Bronchial epithelial cell (primary cell): ENCODE data around the gene C12orf60. TPM values are rescaled to one million over a fixed set of nuclear protein-coding genes. Genes with fewer than 3 reads are reported as not detected.

ENCODE experiments used
- DNase-seq: peaks from one replicate; pipeline ENCODE4 v3.0.0-alpha.2; 2010; ENCODE audit warnings: low read depth
- FAIRE-seq: peaks from 2 replicates; lab custom pipeline; 2011; peaks lifted over from hg19 to GRCh38; lab: Jason Lieb, UNC
- H3K27me3 ChIP-seq: 2 replicates; pipeline ENCODE4 v1.5.1; 2011; ENCODE audit warnings: low read length; ENCODE audit not compliant: control insufficient read depth, insufficient read depth
- H3K36me3 ChIP-seq: 2 replicates; pipeline ENCODE4 v1.5.1; 2011; ENCODE audit warnings: low read length; ENCODE audit not compliant: control insufficient read depth, insufficient read depth
- H3K4me3 ChIP-seq: 2 replicates; pipeline ENCODE4 v1.5.1; 2011; ENCODE audit warnings: mild to moderate bottlenecking, low read depth, low read length, control low read depth
- total RNA-seq: library from RNA; depleted of rRNA; stranded (reverse); fragments of >200 nt; gene quantifications from 2 replicates; pipeline ENCODE4 v1.2.1, GENCODE V29; 2014
- TF ChIP-seq, protein P1 (sequence below): IDR thresholded peaks from 2 replicates; pipeline ENCODE4 v1.5.1; 2011; ENCODE audit warnings: mild to moderate bottlenecking, moderate library complexity, low read length, control low read depth, inconsistent platforms; ENCODE audit not compliant: insufficient read depth, severe bottlenecking

Gene C12orf60
- total RNA-seq, 1 donor from 2014 or later = 2.1 TPM

DNA sequence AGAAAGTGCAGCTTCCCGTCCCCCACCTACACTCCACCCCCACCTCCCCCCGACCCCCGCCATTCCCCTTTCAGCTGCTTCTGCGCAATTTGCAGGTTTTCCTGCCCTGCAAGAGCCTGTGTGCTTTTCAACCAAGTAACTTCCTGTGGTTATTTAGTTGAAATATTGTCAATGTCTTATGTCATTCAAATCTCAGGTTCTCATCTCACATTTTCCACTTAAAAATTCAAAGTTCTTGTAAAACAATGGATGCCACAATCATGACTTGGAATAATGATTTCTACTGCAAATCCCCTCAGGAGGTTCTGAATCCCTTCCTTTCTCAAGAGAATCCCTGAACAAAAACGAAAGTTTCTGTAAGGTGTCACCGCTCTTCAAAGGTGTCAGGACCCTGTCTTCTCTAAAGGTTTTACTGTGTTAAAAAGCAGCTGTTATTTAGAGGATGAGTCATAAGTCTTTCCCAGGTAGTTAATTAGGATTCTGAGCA is 31.8 kb upstream of the C12orf60 start:
- no peaks in the 10 kb centered on the region for H3K36me3 ChIP-seq
- no peaks in the 10 kb centered on the region for H3K27me3 ChIP-seq
- H3K4me3 ChIP-seq = no peak overlapping the region
- FAIRE-seq = no peak
- TF ChIP-seq, protein P1, sequence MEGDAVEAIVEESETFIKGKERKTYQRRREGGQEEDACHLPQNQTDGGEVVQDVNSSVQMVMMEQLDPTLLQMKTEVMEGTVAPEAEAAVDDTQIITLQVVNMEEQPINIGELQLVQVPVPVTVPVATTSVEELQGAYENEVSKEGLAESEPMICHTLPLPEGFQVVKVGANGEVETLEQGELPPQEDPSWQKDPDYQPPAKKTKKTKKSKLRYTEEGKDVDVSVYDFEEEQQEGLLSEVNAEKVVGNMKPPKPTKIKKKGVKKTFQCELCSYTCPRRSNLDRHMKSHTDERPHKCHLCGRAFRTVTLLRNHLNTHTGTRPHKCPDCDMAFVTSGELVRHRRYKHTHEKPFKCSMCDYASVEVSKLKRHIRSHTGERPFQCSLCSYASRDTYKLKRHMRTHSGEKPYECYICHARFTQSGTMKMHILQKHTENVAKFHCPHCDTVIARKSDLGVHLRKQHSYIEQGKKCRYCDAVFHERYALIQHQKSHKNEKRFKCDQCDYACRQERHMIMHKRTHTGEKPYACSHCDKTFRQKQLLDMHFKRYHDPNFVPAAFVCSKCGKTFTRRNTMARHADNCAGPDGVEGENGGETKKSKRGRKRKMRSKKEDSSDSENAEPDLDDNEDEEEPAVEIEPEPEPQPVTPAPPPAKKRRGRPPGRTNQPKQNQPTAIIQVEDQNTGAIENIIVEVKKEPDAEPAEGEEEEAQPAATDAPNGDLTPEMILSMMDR = no peak
- DNase-seq = no peak

DNA sequence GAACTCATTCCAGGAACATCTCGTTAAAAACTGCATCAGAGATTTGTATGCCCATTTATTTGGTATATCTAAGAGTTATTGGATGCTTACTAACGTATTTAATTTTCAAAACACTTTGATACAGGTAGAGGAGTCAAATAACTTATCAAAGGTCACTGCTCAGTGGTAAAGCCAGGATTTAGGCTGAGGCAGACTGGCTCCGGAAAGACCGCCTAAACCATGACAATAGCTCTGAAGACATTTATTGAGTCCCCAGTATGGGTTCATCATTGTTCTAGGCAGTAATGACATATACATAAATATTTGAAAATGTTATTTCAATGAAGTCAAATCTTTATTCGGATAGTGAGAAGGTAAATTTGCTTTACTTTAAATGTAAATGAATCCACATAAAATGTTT is 30.5 kb upstream of the C12orf60 start:
- H3K36me3 ChIP-seq = no peaks in the 10 kb centered on the region
- TF ChIP-seq, protein P1 = no peak
- no peak for FAIRE-seq
- DNase-seq = no peak
- no peak overlapping the region for H3K4me3 ChIP-seq
- H3K27me3 ChIP-seq = no peaks in the 10 kb centered on the region

DNA sequence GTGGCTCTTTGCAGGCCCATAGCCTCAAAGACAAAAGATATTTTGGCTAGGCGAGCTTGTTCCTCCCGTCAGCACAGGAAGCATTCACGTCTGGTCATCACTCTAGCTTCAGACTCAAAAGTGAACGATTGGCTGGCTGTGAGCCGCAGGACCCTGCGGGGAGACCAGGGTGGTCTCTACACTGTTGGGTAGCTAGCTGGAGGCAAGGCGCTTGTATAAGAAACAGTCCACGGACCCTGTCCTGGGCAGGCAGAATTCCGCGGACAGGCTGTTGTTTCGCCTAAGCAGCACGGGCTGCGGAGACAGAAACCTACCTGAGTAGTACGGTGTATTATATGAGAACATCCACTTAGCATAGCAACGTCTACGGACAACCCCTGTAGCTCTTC is 29.8 kb upstream of the C12orf60 start:
- DNase-seq (no peak), FAIRE-seq (no peak)
- Histone ChIP-seq H3K27me3 (no peaks in the 10 kb centered on the region), H3K4me3 (peak overlapping the region; percentile 62), H3K36me3 (no peaks in the 10 kb centered on the region)
- TF ChIP-seq, protein P1 = no peak

DNA sequence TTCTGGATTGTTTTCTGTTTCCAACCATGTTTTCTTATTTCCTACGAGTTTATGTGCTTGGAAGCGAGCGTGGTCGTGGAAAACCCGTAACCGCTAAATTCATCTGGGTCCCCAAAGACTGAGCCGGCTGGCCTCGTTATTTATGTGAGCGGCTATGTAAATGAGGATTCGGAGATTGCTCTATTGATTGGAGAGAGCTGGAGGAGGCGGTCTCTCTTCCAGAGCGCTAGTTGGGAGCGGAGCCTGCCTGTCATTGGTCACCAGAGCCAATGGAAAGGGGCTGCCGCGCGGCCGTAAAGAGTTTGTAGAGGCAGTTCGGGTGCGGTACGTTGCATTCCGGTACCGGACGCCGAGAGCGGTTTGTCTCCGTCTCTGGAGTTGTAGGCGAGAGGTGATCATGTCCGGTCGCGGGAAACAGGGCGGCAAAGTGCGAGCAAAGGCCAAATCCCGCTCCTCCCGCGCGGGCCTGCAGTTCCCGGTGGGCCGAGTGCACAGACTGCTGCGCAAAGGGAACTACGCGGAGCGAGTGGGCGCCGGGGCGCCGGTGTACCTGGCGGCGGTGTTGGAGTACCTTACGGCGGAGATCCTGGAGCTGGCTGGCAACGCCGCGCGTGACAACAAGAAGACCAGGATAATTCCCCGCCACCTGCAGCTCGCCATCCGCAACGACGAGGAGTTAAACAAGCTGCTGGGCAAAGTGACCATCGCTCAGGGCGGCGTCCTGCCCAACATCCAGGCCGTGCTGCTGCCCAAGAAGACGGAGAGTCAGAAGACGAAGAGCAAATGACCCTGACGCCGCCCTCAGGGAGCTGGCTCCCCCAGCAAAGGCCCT is 29.2 kb upstream of the C12orf60 start:
- peak overlapping the region; percentile 62 for H3K4me3 ChIP-seq
- DNase-seq = peak; percentile 87
- FAIRE-seq = no peak
- TF ChIP-seq, protein P1 = no peak
- no peaks in the 10 kb centered on the region for H3K36me3 ChIP-seq
- no peaks in the 10 kb centered on the region for H3K27me3 ChIP-seq

DNA sequence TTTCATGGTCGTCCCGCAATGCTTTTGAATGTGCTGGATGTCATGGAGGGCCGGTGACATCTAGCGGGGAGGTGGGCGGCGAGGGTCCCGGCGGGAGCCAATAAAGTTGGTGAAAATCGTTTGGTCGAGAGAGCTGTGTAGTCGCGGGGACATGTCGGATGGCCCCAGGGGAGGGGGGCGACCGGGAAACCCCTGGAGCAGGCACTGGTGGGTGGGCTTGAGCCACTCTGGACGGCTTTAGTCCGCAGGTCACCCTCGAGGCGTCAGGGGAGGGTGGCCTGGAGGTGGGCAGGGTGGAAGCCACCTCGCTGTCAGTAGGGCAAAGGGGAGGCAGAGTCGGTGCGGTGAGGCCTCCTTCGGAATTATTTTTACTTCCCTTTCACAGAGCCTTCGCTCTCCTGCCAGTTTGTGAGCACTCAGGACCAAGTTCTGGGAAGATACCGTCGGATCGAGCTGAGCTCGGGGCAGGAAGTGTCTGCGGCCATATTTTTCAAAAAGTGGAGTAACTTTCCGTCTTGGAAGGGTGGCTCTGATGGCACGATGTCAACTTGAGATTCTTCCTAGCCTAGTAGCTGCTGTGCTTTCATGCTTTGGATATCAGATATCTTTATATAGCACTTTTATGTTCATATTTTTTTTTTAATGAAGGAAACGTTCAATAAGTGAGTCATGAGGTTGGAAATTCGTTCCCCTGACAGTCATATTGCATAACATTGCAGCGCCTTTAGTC is 28.4 kb upstream of the C12orf60 start:
- TF ChIP-seq, protein P1 = no peak
- FAIRE-seq = no peak
- no peaks in the 10 kb centered on the region for H3K36me3 ChIP-seq
- H3K27me3 ChIP-seq = no peaks in the 10 kb centered on the region
- peak; percentile 76 for DNase-seq
- peak overlapping the region; percentile 62 for H3K4me3 ChIP-seq
